ENCODE data around the gene ECHDC3.

The ECHDC3 gene

GRCh38 chr10:11781114-11781513, 38.9 kb downstream of the ECHDC3 start:
- no peak for TF ChIP-seq POLR2AphosphoS5 (IDR thresholded peaks at IDR 0.05; ENCODE audit: low read depth, low read length)
- no peak for TF ChIP-seq FOXP2 (optimal IDR thresholded peaks at IDR 0.05; ENCODE audit: borderline replicate concordance, extremely low read depth, extremely low read length, insufficient read depth)
- no peak for TF ChIP-seq REST (IDR thresholded peaks at IDR 0.05; ENCODE audit: insufficient read depth in 1 of 2, low read depth in 2 of 2, low read length in 2 of 2)
- no peak for TF ChIP-seq SIN3A (IDR thresholded peaks at IDR 0.05; ENCODE audit: borderline replicate concordance, insufficient read depth, low read length)
- TF ChIP-seq TAF1 (IDR thresholded peaks at IDR 0.05; ENCODE audit: borderline replicate concordance, insufficient read depth, low read length), result no peak

DNA sequence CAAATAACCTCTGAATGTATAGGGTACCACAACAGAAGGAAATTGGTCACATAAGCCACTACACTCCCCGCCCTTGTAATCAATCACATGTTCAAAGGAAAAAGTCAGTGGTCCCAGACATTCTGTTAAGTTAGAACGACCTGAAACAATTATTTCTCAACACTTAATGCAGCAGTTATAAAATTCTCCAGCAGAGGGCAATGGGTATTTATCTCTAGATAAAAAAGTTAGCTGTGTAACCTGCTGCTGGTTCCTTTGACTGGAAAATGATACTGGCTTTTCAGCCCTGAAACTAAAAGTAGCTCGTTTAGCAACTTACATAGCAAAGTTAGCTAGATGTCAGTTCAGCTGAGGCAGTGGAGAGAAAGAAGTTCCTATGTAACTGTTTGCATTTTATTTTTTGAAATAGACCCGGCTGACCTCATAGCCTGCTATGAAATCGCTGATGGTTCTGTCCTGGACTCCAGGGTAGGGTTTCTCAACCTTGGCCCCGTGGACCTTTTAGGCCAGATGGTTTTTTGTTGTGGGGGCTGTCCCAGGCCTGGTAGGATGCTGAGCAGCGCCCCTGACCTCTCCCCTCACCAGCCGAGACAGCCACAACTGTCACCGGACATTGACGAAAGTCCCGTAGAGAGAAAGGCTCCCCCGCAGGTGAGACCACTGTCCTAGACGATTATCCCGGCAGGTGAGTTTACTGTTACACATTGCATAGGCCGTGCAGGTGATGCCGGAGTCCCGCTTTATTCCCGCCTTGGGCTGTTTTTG, 40.8 kb downstream of the ECHDC3 start:
- TF ChIP-seq POLR2AphosphoS5 (IDR thresholded peaks at IDR 0.05; ENCODE audit: low read depth, low read length) (no peak), SIN3A (IDR thresholded peaks at IDR 0.05; ENCODE audit: borderline replicate concordance, insufficient read depth, low read length) (no peak), TAF1 (IDR thresholded peaks at IDR 0.05; ENCODE audit: borderline replicate concordance, insufficient read depth, low read length) (no peak), REST (IDR thresholded peaks at IDR 0.05; ENCODE audit: insufficient read depth in 1 of 2, low read depth in 2 of 2, low read length in 2 of 2) (no peak), FOXP2 (optimal IDR thresholded peaks at IDR 0.05; ENCODE audit: borderline replicate concordance, extremely low read depth, extremely low read length, insufficient read depth) (no peak)

DNA sequence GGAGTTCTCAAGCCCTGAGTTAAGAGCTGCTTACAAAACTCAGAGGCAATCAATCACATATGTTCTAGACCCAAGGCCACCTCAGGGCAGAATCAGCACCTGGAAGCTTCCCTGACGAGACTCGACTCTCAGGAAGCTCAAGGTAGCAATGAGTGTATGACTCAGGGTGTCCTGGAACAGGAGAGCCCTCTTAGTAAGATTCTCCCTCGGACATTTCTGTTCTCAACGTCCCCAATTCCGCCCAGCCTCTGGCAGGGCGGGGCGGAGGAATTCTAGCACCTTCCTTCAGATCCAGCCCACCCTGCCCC, 41.3 kb downstream of the ECHDC3 start:
- TF ChIP-seq TAF1 (IDR thresholded peaks at IDR 0.05; ENCODE audit: borderline replicate concordance, insufficient read depth, low read length) (no peak), POLR2AphosphoS5 (IDR thresholded peaks at IDR 0.05; ENCODE audit: low read depth, low read length) (no peak)

DNA sequence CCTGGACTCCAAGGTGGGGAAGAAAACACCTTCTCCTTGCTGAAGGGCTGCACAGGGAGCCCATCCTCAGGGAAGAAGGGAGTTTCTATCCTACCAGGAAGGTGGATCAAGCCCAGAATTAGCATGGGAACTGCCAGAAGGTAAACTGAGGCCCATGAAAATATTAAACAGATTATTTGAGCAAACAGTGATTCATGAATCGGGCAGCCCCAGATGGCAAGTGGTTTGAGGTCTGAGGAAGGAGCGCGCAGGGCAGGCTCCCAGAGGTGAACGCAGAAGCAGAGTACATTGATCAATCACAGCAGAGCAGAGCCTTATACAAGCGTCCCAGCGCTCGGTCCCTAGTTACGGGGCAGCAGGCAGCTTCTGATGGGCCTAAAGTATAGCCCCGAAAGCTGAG, 45.2 kb downstream of the ECHDC3 start:
- TF ChIP-seq TAF1 (IDR thresholded peaks at IDR 0.05; ENCODE audit: borderline replicate concordance, insufficient read depth, low read length), result no peak
- TF ChIP-seq REST (IDR thresholded peaks at IDR 0.05; ENCODE audit: insufficient read depth in 1 of 2, low read depth in 2 of 2, low read length in 2 of 2), result no peak
- no peak for TF ChIP-seq FOXP2 (optimal IDR thresholded peaks at IDR 0.05; ENCODE audit: borderline replicate concordance, extremely low read depth, extremely low read length, insufficient read depth)
- TF ChIP-seq SIN3A (IDR thresholded peaks at IDR 0.05; ENCODE audit: borderline replicate concordance, insufficient read depth, low read length), result no peak
- TF ChIP-seq POLR2AphosphoS5 (IDR thresholded peaks at IDR 0.05; ENCODE audit: low read depth, low read length), result no peak

- TF ChIP-seq POLR2AphosphoS5 (IDR thresholded peaks at IDR 0.05; ENCODE audit: low read depth, low read length), result no peak
- no peak for TF ChIP-seq REST (IDR thresholded peaks at IDR 0.05; ENCODE audit: insufficient read depth in 1 of 2, low read depth in 2 of 2, low read length in 2 of 2)
- TF ChIP-seq TAF1 (IDR thresholded peaks at IDR 0.05; ENCODE audit: borderline replicate concordance, insufficient read depth, low read length), result no peak
- TF ChIP-seq SIN3A (IDR thresholded peaks at IDR 0.05; ENCODE audit: borderline replicate concordance, insufficient read depth, low read length), result no peak
- no peak for TF ChIP-seq FOXP2 (optimal IDR thresholded peaks at IDR 0.05; ENCODE audit: borderline replicate concordance, extremely low read depth, extremely low read length, insufficient read depth)
These were observed 45.7 kb downstream of the ECHDC3 start for GRCh38 chr10:11787846-11788245.

All from PFSK-1 (cell line).